Stimulated activated CD8-positive, alpha-beta memory T cell treated with anti-CD3 and anti-CD28 coated beads, Interleukin-7, amount 100 ng/mL, for 1 hour (primary cell): Measurements from ENCODE around the gene H19.

ENCODE experiments used
- DNase-seq, 2 donors: peaks; one replicate each; pipeline ENCODE4 v3.0.0-alpha.2; 2020; ENCODE audit warnings: low read depth in 2 of 2

Gene H19

DNA sequence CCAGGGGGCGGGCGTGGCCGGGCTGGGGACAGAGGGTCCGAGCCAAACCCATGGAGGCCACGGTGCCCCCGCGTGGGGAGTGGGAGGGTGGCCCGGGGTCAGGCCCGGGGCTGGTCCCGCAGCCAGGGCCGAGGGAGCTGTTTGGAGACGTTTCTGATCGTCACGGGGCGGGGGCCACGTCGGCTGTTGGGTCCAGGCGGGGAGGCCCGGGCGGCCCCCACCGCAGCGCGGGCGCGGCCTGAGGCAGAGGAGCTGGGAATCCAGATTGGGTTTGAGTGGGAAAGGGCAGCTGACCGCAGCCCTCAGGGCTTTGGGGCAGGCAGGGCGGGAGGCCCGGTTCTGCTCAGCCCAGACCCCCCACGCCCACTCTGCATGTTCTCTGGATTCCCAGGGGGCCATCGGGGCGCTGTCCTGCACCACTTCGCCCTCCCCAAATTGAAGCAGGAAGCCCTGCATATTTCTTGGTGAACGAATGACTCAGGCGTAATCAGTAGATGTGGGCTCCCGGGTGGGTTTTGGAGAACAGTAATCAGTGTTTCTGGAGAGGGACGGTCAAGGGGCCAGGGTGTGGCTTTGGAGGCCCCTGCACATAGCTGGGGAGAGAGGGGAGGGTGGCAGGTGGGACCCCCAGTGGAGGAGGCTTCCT lies 49.9 kb downstream of the H19 start:
- no peak for DNase-seq

DNA sequence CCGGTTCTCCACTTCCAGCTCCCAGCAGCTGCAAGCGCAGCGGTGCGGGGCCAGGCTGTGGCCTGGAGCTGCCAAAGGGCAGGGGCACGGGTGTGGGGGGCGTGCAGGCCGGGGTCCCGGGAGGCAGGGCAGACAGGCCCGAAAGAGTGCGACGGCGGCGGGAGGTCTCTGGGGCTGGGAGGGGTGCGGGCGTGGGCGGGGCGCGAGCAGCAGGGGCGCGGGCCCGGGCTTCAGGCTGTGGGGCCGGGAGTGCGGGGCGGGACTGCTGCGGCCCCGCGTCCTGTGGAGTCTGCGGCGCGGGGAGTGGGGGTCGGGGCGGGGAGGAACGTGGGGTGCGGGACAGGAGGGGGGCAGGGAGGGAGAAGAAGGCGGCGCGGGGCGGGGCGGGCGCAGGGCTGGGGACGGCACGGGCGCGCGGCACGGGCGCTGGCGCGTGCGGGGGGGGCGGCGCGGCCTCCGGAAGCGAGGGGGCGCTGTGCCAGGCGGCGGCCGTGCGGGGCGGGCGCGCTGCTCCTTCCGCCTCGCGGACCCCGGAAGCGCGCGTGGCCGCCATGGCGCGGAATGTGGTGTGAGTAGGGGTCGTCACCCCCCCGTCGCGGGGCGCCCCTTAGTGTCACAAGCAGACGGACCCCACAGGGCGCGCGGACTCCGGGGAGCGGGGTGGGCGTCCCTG lies 50.7 kb downstream of the H19 start, which contains the start of gene MRPL23:
Gene MRPL23 (plus strand): TSS at position 521 of the 673 bp plus-strand sequence. CDS start 31 bp downstream, at position 552.
- DNase-seq: no peak
